ENCODE results near the gene UNC5CL. TPM values are rescaled to one million over a fixed set of nuclear protein-coding genes. Genes with fewer than 3 reads are reported as not detected.

UNC5CL gene
- total RNA-seq, 1 experiment from 2014 or later = 5.5 TPM

GRCh38 chr6:41013466-41014153 is 25.4 kb downstream of the UNC5CL start:
- H3K27ac Mint-ChIP-seq (ENCODE audit: unreplicated experiment) = no peak overlapping the region
- intact Hi-C loops (cut with micrococcal nuclease; ENCODE audit: unreplicated experiment) = no loop called here
- ChIA-PET POLR2A (no interaction called here), CTCF (no interaction called here)
- no peaks in the 10 kb centered on the region for H3K4me1 Mint-ChIP-seq (ENCODE audit: low read depth, unreplicated experiment)
- H3K36me3 ChIP-seq (ENCODE audit: control insufficient read depth, insufficient read depth, low read length) = no peaks in the 10 kb centered on the region
- no TSS peak for BruUV-seq (replicated peaks)
- H3K4me1 ChIP-seq = peaks cover 3% of the 10 kb centered on the region
- no peak overlapping the region for H3K4me3 Mint-ChIP-seq (ENCODE audit: unreplicated experiment)
- no peaks in the 10 kb centered on the region for H3K36me3 Mint-ChIP-seq (ENCODE audit: insufficient read depth, unreplicated experiment)
- no peaks in the 10 kb centered on the region for H3K9me3 ChIP-seq
- H3K4me3 ChIP-seq (ENCODE audit: low read depth, low read length) = no peak overlapping the region
- DNase-seq = no peak
- no peak for TF ChIP-seq CTCF (IDR thresholded peaks at IDR 0.05; ENCODE audit: insufficient read depth in 1 of 2, low read depth in 1 of 2, low read length in 1 of 2, severe bottlenecking in 1 of 2, unreplicated experiment in 1 of 2)
- H3K27me3 Mint-ChIP-seq (ENCODE audit: insufficient read depth, unreplicated experiment) = no peaks in the 10 kb centered on the region
- no peaks in the 10 kb centered on the region for H3K9me3 Mint-ChIP-seq (ENCODE audit: unreplicated experiment)
- no peaks in the 10 kb centered on the region for H3K27me3 ChIP-seq (replicated peaks; ENCODE audit: control insufficient read depth, insufficient read depth, low read length)

GRCh38 chr6:41011673-41012072 is 27.3 kb downstream of the UNC5CL start:
- intact Hi-C loops (cut with micrococcal nuclease; ENCODE audit: unreplicated experiment) = no loop called here
- Mint-ChIP-seq H3K4me3 (ENCODE audit: unreplicated experiment) (no peak overlapping the region), H3K27ac (ENCODE audit: unreplicated experiment) (no peak overlapping the region), H3K27me3 (ENCODE audit: insufficient read depth, unreplicated experiment) (no peaks in the 10 kb centered on the region), H3K4me1 (ENCODE audit: low read depth, unreplicated experiment) (peaks cover under 1% of the 10 kb centered on the region), H3K9me3 (ENCODE audit: unreplicated experiment) (no peaks in the 10 kb centered on the region), H3K36me3 (ENCODE audit: insufficient read depth, unreplicated experiment) (no peaks in the 10 kb centered on the region)
- no peak overlapping the region for H3K4me3 ChIP-seq (ENCODE audit: low read depth, low read length)
- no peaks in the 10 kb centered on the region for H3K27me3 ChIP-seq (replicated peaks; ENCODE audit: control insufficient read depth, insufficient read depth, low read length)
- no peaks in the 10 kb centered on the region for H3K36me3 ChIP-seq (ENCODE audit: control insufficient read depth, insufficient read depth, low read length)
- H3K4me1 ChIP-seq = peaks cover 18% of the 10 kb centered on the region
- DNase-seq = no peak
- no peaks in the 10 kb centered on the region for H3K9me3 ChIP-seq
- no peak for TF ChIP-seq CTCF (IDR thresholded peaks at IDR 0.05; ENCODE audit: insufficient read depth in 1 of 2, low read depth in 1 of 2, low read length in 1 of 2, severe bottlenecking in 1 of 2, unreplicated experiment in 1 of 2)
- ChIA-PET POLR2A (no interaction called here), CTCF (no interaction called here)
- BruUV-seq (replicated peaks) = no TSS peak

- Mint-ChIP-seq H3K27me3 (ENCODE audit: insufficient read depth, unreplicated experiment) (no peaks in the 10 kb centered on the region), H3K27ac (ENCODE audit: unreplicated experiment) (no peak overlapping the region), H3K4me3 (ENCODE audit: unreplicated experiment) (no peak overlapping the region), H3K4me1 (ENCODE audit: low read depth, unreplicated experiment) (peaks cover 17% of the 10 kb centered on the region), H3K9me3 (ENCODE audit: unreplicated experiment) (no peaks in the 10 kb centered on the region), H3K36me3 (ENCODE audit: insufficient read depth, unreplicated experiment) (no peaks in the 10 kb centered on the region)
- Histone ChIP-seq H3K4me3 (ENCODE audit: low read depth, low read length) (no peak overlapping the region), H3K36me3 (ENCODE audit: control insufficient read depth, insufficient read depth, low read length) (no peaks in the 10 kb centered on the region), H3K4me1 (peaks cover 18% of the 10 kb centered on the region), H3K9me3 (no peaks in the 10 kb centered on the region), H3K27me3 (replicated peaks; ENCODE audit: control insufficient read depth, insufficient read depth, low read length) (no peaks in the 10 kb centered on the region)
- no peak for TF ChIP-seq CTCF (IDR thresholded peaks at IDR 0.05; ENCODE audit: insufficient read depth in 1 of 2, low read depth in 1 of 2, low read length in 1 of 2, severe bottlenecking in 1 of 2, unreplicated experiment in 1 of 2)
- BruUV-seq (replicated peaks) = no TSS peak
- no peak for DNase-seq
- ChIA-PET POLR2A (no interaction called here), CTCF (no interaction called here)
- intact Hi-C loops (cut with micrococcal nuclease; ENCODE audit: unreplicated experiment) = no loop called here
Observed at GRCh38 chr6:41009669-41010068, 29.4 kb downstream of the UNC5CL start.
